Measurements from ENCODE around the gene NCK2. TPM values are rescaled to one million over a fixed set of nuclear protein-coding genes. Genes with fewer than 3 reads are reported as not detected.

The NCK2 gene
- total RNA-seq, 5 donors from 2014 or later (not counting 1 experiment from before 2014, with no cell fraction given): 97.7 to 154 (median 120) TPM

- H3K36me3 ChIP-seq (ENCODE audit: control insufficient read depth in 2 of 2, extremely low read depth in 1 of 2, insufficient read depth in 1 of 2, low read length in 1 of 2): no peaks in the 10 kb centered on the region
- POLR2A ChIA-PET: interaction anchor here in 1 of 2 donors (0.6 to 1.7 kb wide), 3 partner anchors 12 to 55 kb away, joined by 3 to 5 read pairs (median 4); no protein-coding TSS in a partner anchor
- Mint-ChIP-seq H3K9me3 (no peaks in the 10 kb centered on the region), H3K4me3 (peak overlapping the region; percentile 67 to 80 (median 74)), H3K27ac (peak overlapping the region; percentile 98 to 99), H3K27me3 (no peaks in the 10 kb centered on the region), H3K36me3 (peaks cover 22% of the 10 kb centered on the region), H3K4me1 (peaks cover 98 to 100% (median 99%) of the 10 kb centered on the region in 3 donors)
- DNase-seq (peak in 4 of 35 experiments; percentile 28 to 59 (median 44)), ATAC-seq (replicated peaks in 1 of 4) (peak in 1 of 4 experiments; percentile 16)
- peak overlapping the region; percentile 84 for H3K27ac ChIP-seq (ENCODE audit: low read length)
- CTCF ChIA-PET: interaction anchor here in 1 of 2 donors (0.6 to 1.5 kb wide), 3 partner anchors 12 to 72 kb away, joined by 3 read pairs; no protein-coding TSS in a partner anchor
- no peaks in the 10 kb centered on the region for H3K9me3 ChIP-seq
- H3K27me3 ChIP-seq (replicated peaks in 1 of 2; ENCODE audit: control insufficient read depth in 2 of 2, extremely low read depth in 1 of 2, insufficient read depth in 2 of 2, low read length in 1 of 2): no peaks in the 10 kb centered on the region
- H3K4me1 ChIP-seq (ENCODE audit: control insufficient read depth in 1 of 2, extremely low read depth in 1 of 2, insufficient read depth in 2 of 2, low read length in 2 of 2): peaks cover 85 to 94% of the 10 kb centered on the region in 2 experiments
- WGBS (ENCODE audit: insufficient coverage): 63% methylated on average over 7 of the region's 9 CpGs
- H3K4me3 ChIP-seq (ENCODE audit: control insufficient read depth in 1 of 2, extremely low read depth in 1 of 2, low read length in 1 of 2): no peak overlapping the region
Observed at GRCh38 chr2:105800036-105800713, 55.5 kb downstream of the NCK2 start.

- DNase-seq (peak in 4 of 35 experiments; percentile 37 to 51 (median 44)), ATAC-seq (replicated peaks in 1 of 4) (peak in 1 of 4 experiments; percentile 23)
- H3K36me3 ChIP-seq (ENCODE audit: control insufficient read depth in 2 of 2, extremely low read depth in 1 of 2, insufficient read depth in 1 of 2, low read length in 1 of 2): no peaks in the 10 kb centered on the region
- ChIA-PET CTCF (interaction anchor here (0.7 to 1.5 kb wide), 2 partner anchors 13 to 200 kb away, joined by 3 to 4 read pairs; no protein-coding TSS in a partner anchor), POLR2A (interaction anchor here in 1 of 2 donors (0.7 kb wide), 1 partner anchor 11 kb away, joined by 5 read pairs; no protein-coding TSS in a partner anchor)
- Mint-ChIP-seq H3K36me3 (peaks cover 22% of the 10 kb centered on the region), H3K27ac (peak overlapping the region; percentile 98 to 99), H3K9me3 (no peaks in the 10 kb centered on the region), H3K27me3 (no peaks in the 10 kb centered on the region), H3K4me1 (peaks cover 96 to 98% (median 98%) of the 10 kb centered on the region in 3 donors), H3K4me3 (peak overlapping the region; percentile 67 to 80 (median 74))
- H3K27ac ChIP-seq (ENCODE audit: low read length): peak overlapping the region; percentile 84
- 47% methylated on average over 7 of the region's 13 CpGs for WGBS (ENCODE audit: insufficient coverage)
- H3K4me3 ChIP-seq (ENCODE audit: control insufficient read depth in 1 of 2, extremely low read depth in 1 of 2, low read length in 1 of 2): peak overlapping the region in 1 of 2 donors; percentile 17
- peaks cover 75 to 86% of the 10 kb centered on the region in 2 experiments for H3K4me1 ChIP-seq (ENCODE audit: control insufficient read depth in 1 of 2, extremely low read depth in 1 of 2, insufficient read depth in 2 of 2, low read length in 2 of 2)
- no peaks in the 10 kb centered on the region for H3K27me3 ChIP-seq (replicated peaks in 1 of 2; ENCODE audit: control insufficient read depth in 2 of 2, extremely low read depth in 1 of 2, insufficient read depth in 2 of 2, low read length in 1 of 2)
- H3K9me3 ChIP-seq: no peaks in the 10 kb centered on the region
Observed at GRCh38 chr2:105800953-105801635, 56.4 kb downstream of the NCK2 start.

GRCh38 chr2:105801961-105802360 lies 57.2 kb downstream of the NCK2 start:
- 67% methylated on average over 1 of the region's 4 CpGs for WGBS (ENCODE audit: insufficient coverage)
- Histone ChIP-seq H3K9me3 (no peaks in the 10 kb centered on the region), H3K4me1 (ENCODE audit: control insufficient read depth in 1 of 2, extremely low read depth in 1 of 2, insufficient read depth in 2 of 2, low read length in 2 of 2) (peaks cover 68 to 83% of the 10 kb centered on the region in 2 experiments), H3K27ac (ENCODE audit: low read length) (peak overlapping the region; percentile 84), H3K4me3 (ENCODE audit: control insufficient read depth in 1 of 2, extremely low read depth in 1 of 2, low read length in 1 of 2) (peak overlapping the region in 1 of 2 donors; percentile 29), H3K36me3 (ENCODE audit: control insufficient read depth in 2 of 2, extremely low read depth in 1 of 2, insufficient read depth in 1 of 2, low read length in 1 of 2) (no peaks in the 10 kb centered on the region), H3K27me3 (replicated peaks in 1 of 2; ENCODE audit: control insufficient read depth in 2 of 2, extremely low read depth in 1 of 2, insufficient read depth in 2 of 2, low read length in 1 of 2) (no peaks in the 10 kb centered on the region)
- no peak for ATAC-seq (replicated peaks in 1 of 4)
- H3K36me3 Mint-ChIP-seq: peaks cover 22% of the 10 kb centered on the region
- H3K4me1 Mint-ChIP-seq: peaks cover 96 to 98% (median 97%) of the 10 kb centered on the region in 3 donors
- H3K27ac Mint-ChIP-seq: peak overlapping the region; percentile 98 to 99
- POLR2A ChIA-PET: interaction anchor here in 1 of 2 donors (0.6 kb wide), 1 partner anchor 29 kb away, joined by 4 read pairs; no protein-coding TSS in a partner anchor
- peak overlapping the region; percentile 29 to 80 (median 41) for H3K4me3 Mint-ChIP-seq
- DNase-seq: no peak
- no peaks in the 10 kb centered on the region for H3K27me3 Mint-ChIP-seq
- CTCF ChIA-PET: interaction anchor here (0.6 to 1.5 kb wide), 3 partner anchors 14 to 203 kb away, joined by 3 to 4 read pairs (median 3); no protein-coding TSS in a partner anchor
- H3K9me3 Mint-ChIP-seq: no peaks in the 10 kb centered on the region

GRCh38 chr2:105802587-105802986 lies 57.9 kb downstream of the NCK2 start:
- Mint-ChIP-seq H3K27ac (peak overlapping the region; percentile 98 to 99), H3K4me1 (peaks cover 95 to 97% (median 96%) of the 10 kb centered on the region in 3 donors), H3K9me3 (no peaks in the 10 kb centered on the region), H3K4me3 (peak overlapping the region; percentile 29 to 80 (median 41)), H3K36me3 (peaks cover 22% of the 10 kb centered on the region), H3K27me3 (no peaks in the 10 kb centered on the region)
- Histone ChIP-seq H3K9me3 (no peaks in the 10 kb centered on the region), H3K27ac (ENCODE audit: low read length) (peak overlapping the region; percentile 84), H3K4me1 (ENCODE audit: control insufficient read depth in 1 of 2, extremely low read depth in 1 of 2, insufficient read depth in 2 of 2, low read length in 2 of 2) (peaks cover 66 to 82% of the 10 kb centered on the region in 2 experiments), H3K27me3 (replicated peaks in 1 of 2; ENCODE audit: control insufficient read depth in 2 of 2, extremely low read depth in 1 of 2, insufficient read depth in 2 of 2, low read length in 1 of 2) (no peaks in the 10 kb centered on the region), H3K4me3 (ENCODE audit: control insufficient read depth in 1 of 2, extremely low read depth in 1 of 2, low read length in 1 of 2) (no peak overlapping the region), H3K36me3 (ENCODE audit: control insufficient read depth in 2 of 2, extremely low read depth in 1 of 2, insufficient read depth in 1 of 2, low read length in 1 of 2) (no peaks in the 10 kb centered on the region)
- ChIA-PET POLR2A (interaction anchor here in 1 of 2 donors (1.8 kb wide), 1 partner anchor 55 kb away, joined by 4 read pairs; no protein-coding TSS in a partner anchor), CTCF (no interaction called here)
- DNase-seq (peak in 34 of 35 experiments; percentile 25 to 92 (median 71)), ATAC-seq (replicated peaks in 1 of 4) (peak; percentile 63 to 77 (median 66))
- 23% methylated on average over 6 of the region's 7 CpGs for WGBS (ENCODE audit: insufficient coverage)

GRCh38 chr2:105803337-105803736 lies 58.6 kb downstream of the NCK2 start:
- Histone ChIP-seq H3K27ac (ENCODE audit: low read length) (peak overlapping the region; percentile 84), H3K9me3 (no peaks in the 10 kb centered on the region), H3K4me1 (ENCODE audit: control insufficient read depth in 1 of 2, extremely low read depth in 1 of 2, insufficient read depth in 2 of 2, low read length in 2 of 2) (peaks cover 59 to 82% of the 10 kb centered on the region in 2 experiments), H3K36me3 (ENCODE audit: control insufficient read depth in 2 of 2, extremely low read depth in 1 of 2, insufficient read depth in 1 of 2, low read length in 1 of 2) (no peaks in the 10 kb centered on the region), H3K27me3 (replicated peaks in 1 of 2; ENCODE audit: control insufficient read depth in 2 of 2, extremely low read depth in 1 of 2, insufficient read depth in 2 of 2, low read length in 1 of 2) (no peaks in the 10 kb centered on the region), H3K4me3 (ENCODE audit: control insufficient read depth in 1 of 2, extremely low read depth in 1 of 2, low read length in 1 of 2) (no peak overlapping the region)
- H3K9me3 Mint-ChIP-seq: no peaks in the 10 kb centered on the region
- ChIA-PET POLR2A (interaction anchor here (0.5 to 1.8 kb wide), 4 partner anchors 13 to 58 kb away, joined by 3 to 7 read pairs (median 4); no protein-coding TSS in a partner anchor), CTCF (no interaction called here)
- no peaks in the 10 kb centered on the region for H3K27me3 Mint-ChIP-seq
- H3K36me3 Mint-ChIP-seq: peaks cover 24% of the 10 kb centered on the region
- peaks cover 94 to 96% (median 95%) of the 10 kb centered on the region in 3 donors for H3K4me1 Mint-ChIP-seq
- H3K4me3 Mint-ChIP-seq: peak overlapping the region; percentile 29 to 80 (median 39)
- 20% methylated on average over 1 of the region's 3 CpGs for WGBS (ENCODE audit: insufficient coverage)
- ATAC-seq (replicated peaks in 1 of 4) (no peak), DNase-seq (peak in 1 of 35 experiments; percentile 55)
- peak overlapping the region; percentile 98 to 99 for H3K27ac Mint-ChIP-seq
